HUES6 (cell line): ENCODE results near the gene CGB7.

Source experiments
- H3K27ac ChIP-seq: 2 replicates; pipeline ENCODE4 v1.7.0; 2013; ENCODE audit warnings: low read depth, mild to moderate bottlenecking, low read length, inconsistent platforms
- H3K27me3 ChIP-seq: 2 replicates; pipeline ENCODE4 v1.6.1; 2013; ENCODE audit warnings: low read length; ENCODE audit not compliant: control insufficient read depth, insufficient read depth
- H3K36me3 ChIP-seq: 2 replicates; pipeline ENCODE4 v1.6.1; 2013; ENCODE audit warnings: low read length; ENCODE audit not compliant: control insufficient read depth, insufficient read depth
- H3K4me1 ChIP-seq: 2 replicates; pipeline ENCODE4 v1.6.1; 2013; ENCODE audit warnings: low read length; ENCODE audit not compliant: control insufficient read depth, insufficient read depth
- H3K4me3 ChIP-seq: 2 replicates; pipeline ENCODE4 v1.5.1; 2013; ENCODE audit warnings: low read depth, low read length
- H3K9ac ChIP-seq: one replicate; pipeline ENCODE4 v1.6.1; 2013; ENCODE audit warnings: mild to moderate bottlenecking, low read length
- H3K9me3 ChIP-seq: 2 replicates; pipeline ENCODE4 v1.6.1; 2013; ENCODE audit warnings: low read depth, low read length; ENCODE audit not compliant: control insufficient read depth, insufficient read depth

CGB7 gene

GRCh38 chr19:49011194-49011593 lies 46.4 kb downstream of the CGB7 start:
- Histone ChIP-seq H3K27ac (no peak overlapping the region), H3K36me3 (peaks cover 81% of the 10 kb centered on the region), H3K9me3 (no peaks in the 10 kb centered on the region), H3K4me3 (no peak overlapping the region), H3K27me3 (no peaks in the 10 kb centered on the region), H3K4me1 (no peaks in the 10 kb centered on the region), H3K9ac (no peak overlapping the region)

GRCh38 chr19:49010453-49010852 lies 47.1 kb downstream of the CGB7 start:
- no peak overlapping the region for H3K9ac ChIP-seq
- no peaks in the 10 kb centered on the region for H3K27me3 ChIP-seq
- H3K4me1 ChIP-seq: no peaks in the 10 kb centered on the region
- H3K9me3 ChIP-seq: no peaks in the 10 kb centered on the region
- no peak overlapping the region for H3K4me3 ChIP-seq
- no peak overlapping the region for H3K27ac ChIP-seq
- peaks cover 80% of the 10 kb centered on the region for H3K36me3 ChIP-seq

- peaks cover 80% of the 10 kb centered on the region for H3K36me3 ChIP-seq
- H3K27me3 ChIP-seq: no peaks in the 10 kb centered on the region
- H3K4me3 ChIP-seq: no peak overlapping the region
- H3K4me1 ChIP-seq: no peaks in the 10 kb centered on the region
- no peaks in the 10 kb centered on the region for H3K9me3 ChIP-seq
- no peak overlapping the region for H3K9ac ChIP-seq
- H3K27ac ChIP-seq: no peak overlapping the region
These were observed 47.7 kb downstream of the CGB7 start for GRCh38 chr19:49009828-49010227.

- H3K9ac ChIP-seq: no peak overlapping the region
- H3K27ac ChIP-seq: no peak overlapping the region
- no peaks in the 10 kb centered on the region for H3K9me3 ChIP-seq
- no peaks in the 10 kb centered on the region for H3K4me1 ChIP-seq
- peaks cover 79% of the 10 kb centered on the region for H3K36me3 ChIP-seq
- no peaks in the 10 kb centered on the region for H3K27me3 ChIP-seq
- no peak overlapping the region for H3K4me3 ChIP-seq
These were observed 50.6 kb downstream of the CGB7 start for GRCh38 chr19:49006905-49007304.

GRCh38 chr19:49004964-49005614 lies 52.5 kb downstream of the CGB7 start:
- H3K4me3 ChIP-seq: no peak overlapping the region
- H3K9ac ChIP-seq: no peak overlapping the region
- H3K27me3 ChIP-seq: no peaks in the 10 kb centered on the region
- H3K27ac ChIP-seq: no peak overlapping the region
- peaks cover 66% of the 10 kb centered on the region for H3K36me3 ChIP-seq
- H3K9me3 ChIP-seq: no peaks in the 10 kb centered on the region
- H3K4me1 ChIP-seq: no peaks in the 10 kb centered on the region
